GM18870 (cell line): ENCODE measurements around the gene PREP.
"Not testable (repeated sequence)": the region's sequence is repeated elsewhere in the genome, so short reads cannot be mapped to it uniquely, and the experiment has no call there.

Experiments used
- ATAC-seq: cut with Tn5 transposase; IDR thresholded peaks from one replicate; pipeline ENCODE4 v1.9.1; 2021; ENCODE audit warnings: moderate library complexity; ENCODE audit not compliant: unreplicated experiment

PREP gene

GRCh38 chr6:105348897-105349296, 54.0 kb downstream of the PREP start:
- no peak for ATAC-seq

- no peak for ATAC-seq
Observed at GRCh38 chr6:105346052-105346451, 56.8 kb downstream of the PREP start.

GRCh38 chr6:105345506-105345905, 57.4 kb downstream of the PREP start:
- ATAC-seq: no peak

- no peak for ATAC-seq
Observed at GRCh38 chr6:105344881-105345370, 58.0 kb downstream of the PREP start.

GRCh38 chr6:105338350-105338983, 64.4 kb downstream of the PREP start:
- not testable (repeated sequence) for ATAC-seq

- no peak for ATAC-seq
Observed at GRCh38 chr6:105336986-105337385, 65.9 kb downstream of the PREP start.

GRCh38 chr6:105332576-105332975, 70.3 kb downstream of the PREP start:
- no peak for ATAC-seq

GRCh38 chr6:105331927-105332326, 71.0 kb downstream of the PREP start:
- ATAC-seq: no peak

- no peak for ATAC-seq
Observed at GRCh38 chr6:105330913-105331312, 72.0 kb downstream of the PREP start.

GRCh38 chr6:105330364-105330763, 72.5 kb downstream of the PREP start:
- ATAC-seq: no peak

GRCh38 chr6:105326833-105327770, 75.8 kb downstream of the PREP start:
- ATAC-seq: no peak

GRCh38 chr6:105326216-105326615, 76.7 kb downstream of the PREP start:
- ATAC-seq: no peak

GRCh38 chr6:105324386-105324950, 78.4 kb downstream of the PREP start:
- ATAC-seq: no peak

- ATAC-seq: no peak
Observed at GRCh38 chr6:105322499-105323225, 80.2 kb downstream of the PREP start.

- no peak for ATAC-seq
Observed at GRCh38 chr6:105321728-105322127, 81.2 kb downstream of the PREP start.

GRCh38 chr6:105321207-105321606, 81.7 kb downstream of the PREP start:
- ATAC-seq: no peak

GRCh38 chr6:105320765-105321164, 82.1 kb downstream of the PREP start:
- ATAC-seq: no peak

- no peak for ATAC-seq
Observed at GRCh38 chr6:105320271-105320670, 82.6 kb downstream of the PREP start.

GRCh38 chr6:105319331-105319730, 83.6 kb downstream of the PREP start:
- no peak for ATAC-seq

- no peak for ATAC-seq
Observed at GRCh38 chr6:105318660-105319059, 84.2 kb downstream of the PREP start.
